Measurements from ENCODE around the gene HDAC7.

Gene HDAC7

DNA sequence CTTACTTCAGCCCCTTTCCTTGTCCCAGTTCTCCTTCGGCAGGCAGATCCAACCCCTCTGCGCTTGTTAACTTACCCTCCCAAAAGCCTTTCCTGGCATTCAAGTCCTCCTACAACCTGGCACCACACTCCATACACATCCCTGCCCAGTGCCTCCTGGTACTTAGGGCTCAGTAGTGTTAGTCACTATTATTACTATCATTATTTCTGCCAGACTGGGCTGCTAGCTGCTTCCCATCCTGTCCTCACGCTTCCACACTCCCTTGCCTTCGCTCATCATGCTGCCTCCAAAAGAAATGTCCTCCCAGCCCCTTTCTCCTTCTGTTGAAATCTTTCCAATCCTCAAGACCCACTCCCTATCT is 1.6 kb upstream of the HDAC7 start:
- DNase-seq (ENCODE audit: low spot score), result no peak
- TF ChIP-seq, protein P1, sequence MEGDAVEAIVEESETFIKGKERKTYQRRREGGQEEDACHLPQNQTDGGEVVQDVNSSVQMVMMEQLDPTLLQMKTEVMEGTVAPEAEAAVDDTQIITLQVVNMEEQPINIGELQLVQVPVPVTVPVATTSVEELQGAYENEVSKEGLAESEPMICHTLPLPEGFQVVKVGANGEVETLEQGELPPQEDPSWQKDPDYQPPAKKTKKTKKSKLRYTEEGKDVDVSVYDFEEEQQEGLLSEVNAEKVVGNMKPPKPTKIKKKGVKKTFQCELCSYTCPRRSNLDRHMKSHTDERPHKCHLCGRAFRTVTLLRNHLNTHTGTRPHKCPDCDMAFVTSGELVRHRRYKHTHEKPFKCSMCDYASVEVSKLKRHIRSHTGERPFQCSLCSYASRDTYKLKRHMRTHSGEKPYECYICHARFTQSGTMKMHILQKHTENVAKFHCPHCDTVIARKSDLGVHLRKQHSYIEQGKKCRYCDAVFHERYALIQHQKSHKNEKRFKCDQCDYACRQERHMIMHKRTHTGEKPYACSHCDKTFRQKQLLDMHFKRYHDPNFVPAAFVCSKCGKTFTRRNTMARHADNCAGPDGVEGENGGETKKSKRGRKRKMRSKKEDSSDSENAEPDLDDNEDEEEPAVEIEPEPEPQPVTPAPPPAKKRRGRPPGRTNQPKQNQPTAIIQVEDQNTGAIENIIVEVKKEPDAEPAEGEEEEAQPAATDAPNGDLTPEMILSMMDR (IDR thresholded peaks at IDR 0.05; ENCODE audit: extremely low read depth, missing control alignments), result no peak

DNA sequence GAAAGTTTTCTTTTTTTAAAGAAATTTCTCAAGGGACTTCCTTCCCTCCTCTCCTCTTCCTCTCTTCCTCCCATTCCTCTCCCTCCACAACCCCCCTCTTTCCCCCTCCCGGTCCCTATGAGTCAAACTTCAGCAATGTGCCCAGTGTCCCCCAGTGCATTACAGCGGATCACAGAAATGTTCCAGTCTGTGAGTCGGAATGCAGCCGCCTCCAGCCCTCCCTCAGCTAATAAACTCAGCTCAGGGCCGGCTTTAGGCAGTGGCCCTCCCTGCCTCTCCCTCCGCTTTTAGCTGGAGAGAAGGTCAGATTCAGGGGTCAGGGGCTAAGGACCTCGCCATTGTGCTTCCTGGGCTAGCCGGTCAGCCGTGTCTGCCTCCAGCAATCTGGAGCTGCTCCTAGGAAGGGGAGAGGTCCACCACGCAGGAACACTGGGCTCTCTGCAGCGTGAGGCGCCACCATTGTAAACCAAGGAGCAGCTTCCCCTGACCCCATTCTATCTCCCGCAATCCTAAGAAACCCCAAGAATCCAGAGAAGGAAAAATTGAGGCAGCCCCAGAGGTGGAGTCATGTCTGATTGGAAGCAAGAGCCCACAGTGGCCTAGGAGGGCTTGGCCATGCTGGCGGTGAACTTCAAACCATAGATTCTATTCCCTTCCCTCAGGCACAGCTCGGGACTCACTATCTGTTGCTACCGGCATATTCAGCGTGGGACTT is 1.1 kb upstream of the HDAC7 start:
- TF ChIP-seq, protein P1 (IDR thresholded peaks at IDR 0.05; ENCODE audit: extremely low read depth, missing control alignments), result no peak

DNA sequence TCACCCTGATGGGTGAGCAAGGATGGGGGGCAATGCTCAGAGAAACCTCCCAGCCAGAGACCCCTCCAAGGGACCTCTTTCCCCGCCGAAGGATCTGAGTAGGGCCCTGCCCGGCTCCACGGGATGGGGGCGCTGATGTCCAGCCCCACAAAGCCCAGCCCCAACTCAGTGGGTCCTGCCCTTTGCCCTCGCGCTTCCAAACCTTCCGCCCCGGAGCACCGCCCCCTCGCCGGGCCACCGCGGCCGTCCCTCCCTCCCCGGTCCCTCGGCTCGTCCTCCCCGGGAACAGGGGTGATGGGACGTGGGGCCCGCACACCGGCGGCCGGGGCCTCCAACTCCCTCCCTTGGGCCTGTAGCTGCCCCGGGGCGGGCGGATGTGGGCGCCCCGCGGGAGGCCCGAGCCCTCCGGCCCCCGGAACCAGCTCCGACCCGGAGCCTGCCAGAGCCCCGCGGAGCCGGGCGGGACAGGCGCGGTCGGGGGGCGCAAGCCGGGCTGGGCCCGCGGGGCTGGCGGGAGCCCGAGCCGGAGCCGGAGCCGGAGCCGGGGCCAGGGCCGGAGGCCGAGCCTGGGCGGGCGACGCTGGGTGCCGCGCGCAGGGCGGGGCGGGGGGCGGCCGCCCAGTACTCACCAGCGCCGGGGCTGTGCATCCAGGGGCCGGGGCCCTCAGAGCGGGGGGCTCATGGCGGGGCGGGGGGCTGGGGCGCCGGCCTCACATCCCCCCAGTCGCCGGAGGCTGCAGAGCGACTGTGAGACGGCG is 386 bp downstream of the HDAC7 start:
- TF ChIP-seq, protein P1 (IDR thresholded peaks at IDR 0.05; ENCODE audit: extremely low read depth, missing control alignments), result peak; percentile 20
- DNase-seq (ENCODE audit: low spot score), result peak; percentile 83

More for the DNA sequence above, 1.1 kb upstream of the HDAC7 start:
- DNase-seq (ENCODE audit: low spot score), result no peak

DNA sequence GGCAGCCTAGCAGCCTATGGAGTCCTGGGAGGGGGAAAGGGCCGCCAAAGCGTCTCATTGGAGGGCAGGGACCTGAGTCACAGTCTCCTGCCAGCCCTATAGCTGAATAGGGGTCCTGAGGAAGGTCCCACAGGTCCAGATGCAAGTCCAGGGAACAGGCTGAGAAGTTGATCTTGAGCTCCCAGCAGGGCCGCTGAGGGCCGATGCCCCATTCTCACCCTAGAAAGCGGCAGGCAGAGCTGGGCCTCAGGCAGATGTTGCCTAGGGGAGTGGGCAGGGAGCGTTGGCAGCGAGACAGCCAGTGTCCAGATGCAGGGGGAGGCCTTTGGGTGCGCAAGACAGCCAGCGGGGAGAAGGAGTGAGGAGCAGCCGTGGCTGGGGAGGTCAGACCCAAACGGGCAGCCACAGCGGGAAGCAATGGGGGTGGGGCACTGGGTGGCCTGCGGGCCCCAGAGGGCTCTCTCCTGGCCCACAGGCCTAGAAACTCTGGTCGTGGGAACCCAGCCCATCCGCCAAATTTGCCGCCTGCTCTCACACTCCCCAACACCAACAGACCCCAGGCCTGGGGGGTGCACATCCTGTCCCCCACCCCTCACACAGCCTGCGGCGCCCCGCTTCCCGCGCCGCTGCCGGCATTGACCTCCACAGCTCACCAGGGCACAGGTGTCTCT is 1.1 kb downstream of the HDAC7 start:
- peak; percentile 63 for DNase-seq (ENCODE audit: low spot score)
- TF ChIP-seq, protein P1 (IDR thresholded peaks at IDR 0.05; ENCODE audit: extremely low read depth, missing control alignments), result no peak

DNA sequence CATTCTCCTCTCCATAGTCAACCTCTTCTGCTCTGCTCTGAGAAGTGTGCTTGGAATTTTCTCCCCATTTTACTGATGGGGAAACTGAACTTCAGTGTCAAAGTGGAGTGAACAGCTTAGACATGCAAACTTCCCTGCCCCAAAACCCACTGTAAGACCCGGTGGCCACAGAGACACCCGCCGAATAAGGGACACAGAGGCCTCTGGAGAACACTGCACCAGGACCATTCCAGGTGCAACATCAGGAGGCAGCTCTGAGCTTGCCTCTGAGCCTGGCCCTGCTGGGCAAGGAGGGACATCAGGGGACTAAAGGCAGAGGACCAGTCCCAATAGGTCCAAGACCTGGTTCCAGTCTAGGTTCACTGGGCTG is 1.7 kb downstream of the HDAC7 start:
- DNase-seq (ENCODE audit: low spot score), result no peak
- TF ChIP-seq, protein P1 (IDR thresholded peaks at IDR 0.05; ENCODE audit: extremely low read depth, missing control alignments), result no peak

DNA sequence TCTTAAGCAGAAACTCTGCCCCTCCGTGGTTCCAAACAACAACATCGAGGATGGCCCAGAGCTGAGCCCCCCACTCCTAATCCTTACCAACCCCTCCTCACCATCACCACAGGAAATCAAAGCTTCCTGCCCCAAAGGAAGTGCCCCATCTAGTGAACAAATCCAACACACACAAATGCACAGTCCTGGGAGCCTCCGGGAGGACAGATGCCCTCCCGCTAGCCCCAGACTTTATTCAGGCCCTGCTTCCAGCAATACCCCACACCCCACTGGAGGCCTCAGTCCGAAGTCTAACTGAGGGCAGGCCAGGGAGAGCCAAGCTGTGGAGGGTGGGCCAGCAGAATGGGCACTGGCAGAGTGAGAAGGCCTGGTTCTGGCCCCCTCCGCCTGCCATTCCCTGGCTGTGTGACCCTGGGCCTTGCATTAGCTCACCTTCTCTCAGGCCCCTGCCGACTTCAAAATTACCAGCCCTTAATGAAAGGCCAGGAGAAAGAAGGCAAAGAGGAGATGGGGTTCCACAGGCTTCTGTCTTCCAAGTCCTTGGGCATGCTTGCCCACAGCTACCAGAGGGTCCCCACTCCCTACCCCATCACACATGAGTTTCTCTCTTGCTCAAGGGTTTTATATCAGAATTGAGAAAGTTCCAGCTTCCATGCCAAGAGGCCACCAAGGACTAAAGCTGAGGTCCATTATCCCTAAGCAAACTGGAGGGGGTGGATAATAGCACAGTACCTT is 2.3 kb downstream of the HDAC7 start:
- TF ChIP-seq, protein P1 (IDR thresholded peaks at IDR 0.05; ENCODE audit: extremely low read depth, missing control alignments), result no peak
- no peak for DNase-seq (ENCODE audit: low spot score)

Data from GM20000 (cell line).